ENCODE results near the gene RGS10.
"Not testable (repeated sequence)": the region's sequence is repeated elsewhere in the genome, so short reads cannot be mapped to it uniquely, and the experiment has no call there.

RGS10 gene

GRCh38 chr10:119542357-119542987 lies at the start of gene RGS10:
TSS of gene RGS10 (minus strand) at chr10:119542719. CDS start at chr10:119542638, 81 bp downstream.
- TF ChIP-seq GATA1 (IDR thresholded peaks at IDR 0.05; ENCODE audit: low read depth, low read length) (no peak), POLR2A (IDR thresholded peaks at IDR 0.05; ENCODE audit: low read length) (peak; percentile 71)

DNA sequence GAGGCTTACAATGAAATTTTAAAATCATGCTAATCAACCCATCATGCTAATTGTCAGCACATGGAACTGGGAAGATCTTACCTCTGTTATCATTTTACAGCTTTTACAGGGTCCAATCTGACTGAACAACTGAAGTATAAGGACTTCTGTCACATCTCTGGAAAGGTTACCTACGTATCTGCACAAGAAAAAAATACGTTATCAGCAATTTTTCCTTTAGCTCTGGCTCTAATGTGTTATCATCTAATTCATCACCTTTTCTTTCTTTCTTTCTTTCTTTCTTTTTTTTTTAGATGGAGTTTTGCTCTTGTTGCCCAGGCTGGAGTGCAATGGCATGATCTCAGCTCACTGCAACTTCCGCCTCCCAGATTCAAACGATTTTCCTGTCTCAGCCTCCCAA lies 45.6 kb upstream of the RGS10 start:
- no peak for TF ChIP-seq POLR2A (IDR thresholded peaks at IDR 0.05; ENCODE audit: low read length)
- no peak for DNase-seq

More at GRCh38 chr10:119542357-119542987, at the start of gene RGS10:
- DNase-seq: peak; percentile 86 to 90

DNA sequence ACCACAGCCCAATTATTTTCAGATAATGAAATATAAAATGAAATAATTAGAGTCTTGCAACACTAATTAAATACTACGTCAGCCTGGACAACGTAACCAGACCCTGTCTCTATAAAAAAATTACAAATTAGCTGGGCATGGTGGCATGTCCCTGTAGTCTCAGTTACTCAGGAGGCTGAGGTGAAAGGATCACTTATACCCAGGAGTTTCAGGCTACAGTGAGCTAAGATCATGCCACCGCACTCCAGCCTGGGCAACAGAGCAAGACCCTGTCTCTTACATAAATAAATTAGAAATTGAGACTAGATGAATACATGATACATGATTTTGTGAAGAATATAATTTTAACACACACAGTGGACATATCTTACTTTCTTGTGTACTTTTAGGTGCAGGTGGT lies 35.8 kb upstream of the RGS10 start:
- DNase-seq: no peak
- no peak for TF ChIP-seq POLR2A (IDR thresholded peaks at IDR 0.05; ENCODE audit: low read length)
- no peak for TF ChIP-seq GATA1 (IDR thresholded peaks at IDR 0.05; ENCODE audit: low read depth, low read length)

DNA sequence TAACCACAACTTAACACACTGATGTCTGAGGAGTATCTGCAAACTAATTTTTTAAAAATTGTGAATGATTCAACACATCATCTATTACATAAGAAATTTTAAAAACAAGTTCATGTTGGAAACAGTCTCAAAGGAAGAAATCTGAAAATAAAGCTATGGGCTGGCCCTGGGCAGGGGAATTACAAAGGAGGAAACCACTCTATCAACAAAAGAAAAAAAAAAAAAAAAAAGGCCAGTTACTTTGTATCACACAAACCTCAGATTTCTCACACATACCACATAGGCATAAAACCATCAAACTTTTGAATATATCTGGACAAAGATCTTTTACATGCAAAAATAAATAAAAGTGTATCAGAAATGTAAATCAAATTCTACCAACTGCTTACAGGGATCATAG lies 33.5 kb upstream of the RGS10 start:
- no peak for DNase-seq
- no peak for TF ChIP-seq POLR2A (IDR thresholded peaks at IDR 0.05; ENCODE audit: low read length)
- TF ChIP-seq GATA1 (IDR thresholded peaks at IDR 0.05; ENCODE audit: low read depth, low read length): no peak

GRCh38 chr10:119575506-119575905 lies 33.0 kb upstream of the RGS10 start:
- no peak for TF ChIP-seq POLR2A (IDR thresholded peaks at IDR 0.05; ENCODE audit: low read length)
- TF ChIP-seq GATA1 (IDR thresholded peaks at IDR 0.05; ENCODE audit: low read depth, low read length): no peak
- no peak for DNase-seq

DNA sequence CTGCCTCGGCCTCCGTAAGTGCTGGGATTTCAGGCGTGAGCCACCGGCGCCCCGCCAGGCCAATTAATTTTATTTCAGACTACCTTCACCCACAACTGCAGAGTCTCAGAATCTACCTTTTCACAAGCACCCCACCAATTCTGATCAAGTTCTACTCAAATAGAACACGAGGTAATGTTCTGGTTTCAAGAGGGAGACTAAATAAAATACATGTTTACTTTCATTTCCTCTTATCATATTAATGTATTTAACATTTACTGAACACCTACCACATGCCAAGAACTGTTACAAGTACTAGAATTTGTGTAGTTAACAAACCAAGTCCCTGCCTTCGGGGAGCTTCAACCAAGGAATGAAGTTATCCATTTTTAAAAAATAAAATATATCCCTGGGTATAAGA lies 25.5 kb upstream of the RGS10 start:
- no peak for DNase-seq
- TF ChIP-seq GATA1 (IDR thresholded peaks at IDR 0.05; ENCODE audit: low read depth, low read length): no peak
- no peak for TF ChIP-seq POLR2A (IDR thresholded peaks at IDR 0.05; ENCODE audit: low read length)

DNA sequence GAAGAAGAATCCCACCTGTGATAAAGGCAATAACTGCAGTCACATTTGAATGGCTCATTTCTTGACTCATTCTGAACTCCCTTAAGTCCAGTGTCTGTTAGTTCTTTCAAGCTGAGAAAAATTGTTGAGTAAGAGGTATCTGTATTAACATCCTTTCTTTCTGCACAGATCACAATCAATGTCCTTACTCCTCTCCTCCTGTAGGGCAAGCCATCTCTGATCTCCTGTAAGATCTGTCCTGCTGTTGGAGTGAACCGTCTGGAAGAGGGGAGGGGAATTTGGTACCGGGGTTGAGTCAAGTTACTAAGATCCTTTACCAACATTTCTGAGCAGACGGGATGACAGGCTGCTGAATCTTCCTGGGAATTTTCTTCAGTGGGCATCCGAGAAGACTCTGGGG lies 19.6 kb upstream of the RGS10 start:
- no peak for DNase-seq
- TF ChIP-seq GATA1 (IDR thresholded peaks at IDR 0.05; ENCODE audit: low read depth, low read length): no peak
- no peak for TF ChIP-seq POLR2A (IDR thresholded peaks at IDR 0.05; ENCODE audit: low read length)

- DNase-seq: not testable (repeated sequence)
Observed at GRCh38 chr10:119559511-119559910, 17.0 kb upstream of the RGS10 start.

DNA sequence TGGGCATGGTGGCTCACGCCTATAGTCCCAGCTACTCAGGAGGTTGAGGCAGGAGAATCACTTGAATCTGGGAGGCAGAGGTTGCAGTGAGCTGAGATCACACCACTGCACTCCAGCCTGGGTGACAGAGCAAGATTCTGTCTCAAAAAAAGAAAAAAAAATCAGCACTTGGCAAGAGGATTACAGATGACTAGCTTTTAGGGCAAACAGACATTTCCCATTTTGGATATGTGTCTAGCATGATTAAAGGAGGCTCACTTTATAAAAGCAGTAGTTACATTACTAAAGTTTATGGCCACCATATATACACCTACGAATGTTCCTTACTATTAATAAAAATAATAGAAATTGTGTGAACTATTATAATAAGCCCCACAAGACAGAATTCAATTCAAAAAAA lies 13.6 kb upstream of the RGS10 start:
- DNase-seq: not testable (repeated sequence)

- peak; percentile 43 to 57 for DNase-seq
- TF ChIP-seq POLR2A (IDR thresholded peaks at IDR 0.05; ENCODE audit: low read length) (no peak), GATA1 (IDR thresholded peaks at IDR 0.05; ENCODE audit: low read depth, low read length) (no peak)
Observed at GRCh38 chr10:119555178-119555784, 12.8 kb upstream of the RGS10 start.

GRCh38 chr10:119550827-119551226 lies 8.3 kb upstream of the RGS10 start:
- TF ChIP-seq POLR2A (IDR thresholded peaks at IDR 0.05; ENCODE audit: low read length): no peak
- TF ChIP-seq GATA1 (IDR thresholded peaks at IDR 0.05; ENCODE audit: low read depth, low read length): no peak
- no peak for DNase-seq

DNA sequence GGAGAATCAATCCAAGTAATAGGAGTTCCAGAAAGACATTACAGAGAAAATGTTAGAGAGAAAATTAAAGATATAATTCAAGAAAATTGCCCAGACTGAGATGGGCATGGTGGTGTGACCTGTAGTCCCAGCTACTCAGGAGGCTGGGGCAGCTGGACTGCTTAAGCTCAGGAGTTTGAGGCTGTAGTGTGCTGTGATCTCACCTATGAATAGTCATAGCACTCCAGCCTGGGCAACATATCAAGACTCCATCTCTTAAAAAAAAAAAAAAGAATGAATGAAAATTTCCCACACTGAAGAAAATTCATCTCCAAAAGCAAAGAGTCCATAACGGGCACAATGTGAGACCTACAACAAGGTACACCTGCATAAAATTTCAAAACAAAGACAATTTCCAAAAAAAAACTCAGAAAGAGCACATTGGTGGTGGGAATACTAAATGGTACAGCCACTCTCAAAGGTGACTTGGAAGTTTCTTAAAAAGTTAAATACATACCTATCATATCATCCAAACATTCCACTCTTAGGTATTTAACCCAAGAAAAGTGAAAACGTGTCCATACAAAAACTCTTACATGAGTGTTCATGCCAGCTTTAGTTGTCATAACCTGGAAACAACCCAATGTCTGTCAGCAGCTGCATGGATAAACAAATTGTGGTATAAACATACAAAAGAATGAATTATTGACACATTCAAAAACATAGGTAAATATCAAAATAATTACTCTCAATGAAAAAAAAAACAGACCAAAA lies 6.9 kb upstream of the RGS10 start:
- no peak for DNase-seq
- TF ChIP-seq GATA1 (IDR thresholded peaks at IDR 0.05; ENCODE audit: low read depth, low read length): no peak

- no peak for DNase-seq
Observed at GRCh38 chr10:119546009-119546408, 3.5 kb upstream of the RGS10 start.

GRCh38 chr10:119545310-119545709 lies 2.8 kb upstream of the RGS10 start:
- TF ChIP-seq POLR2A (IDR thresholded peaks at IDR 0.05; ENCODE audit: low read length): no peak
- no peak for TF ChIP-seq GATA1 (IDR thresholded peaks at IDR 0.05; ENCODE audit: low read depth, low read length)
- DNase-seq: no peak

More at GRCh38 chr10:119546009-119546408, 3.5 kb upstream of the RGS10 start:
- TF ChIP-seq GATA1 (IDR thresholded peaks at IDR 0.05; ENCODE audit: low read depth, low read length) (no peak), POLR2A (IDR thresholded peaks at IDR 0.05; ENCODE audit: low read length) (no peak)
